ENCODE data around the gene CDH22.

DNA sequence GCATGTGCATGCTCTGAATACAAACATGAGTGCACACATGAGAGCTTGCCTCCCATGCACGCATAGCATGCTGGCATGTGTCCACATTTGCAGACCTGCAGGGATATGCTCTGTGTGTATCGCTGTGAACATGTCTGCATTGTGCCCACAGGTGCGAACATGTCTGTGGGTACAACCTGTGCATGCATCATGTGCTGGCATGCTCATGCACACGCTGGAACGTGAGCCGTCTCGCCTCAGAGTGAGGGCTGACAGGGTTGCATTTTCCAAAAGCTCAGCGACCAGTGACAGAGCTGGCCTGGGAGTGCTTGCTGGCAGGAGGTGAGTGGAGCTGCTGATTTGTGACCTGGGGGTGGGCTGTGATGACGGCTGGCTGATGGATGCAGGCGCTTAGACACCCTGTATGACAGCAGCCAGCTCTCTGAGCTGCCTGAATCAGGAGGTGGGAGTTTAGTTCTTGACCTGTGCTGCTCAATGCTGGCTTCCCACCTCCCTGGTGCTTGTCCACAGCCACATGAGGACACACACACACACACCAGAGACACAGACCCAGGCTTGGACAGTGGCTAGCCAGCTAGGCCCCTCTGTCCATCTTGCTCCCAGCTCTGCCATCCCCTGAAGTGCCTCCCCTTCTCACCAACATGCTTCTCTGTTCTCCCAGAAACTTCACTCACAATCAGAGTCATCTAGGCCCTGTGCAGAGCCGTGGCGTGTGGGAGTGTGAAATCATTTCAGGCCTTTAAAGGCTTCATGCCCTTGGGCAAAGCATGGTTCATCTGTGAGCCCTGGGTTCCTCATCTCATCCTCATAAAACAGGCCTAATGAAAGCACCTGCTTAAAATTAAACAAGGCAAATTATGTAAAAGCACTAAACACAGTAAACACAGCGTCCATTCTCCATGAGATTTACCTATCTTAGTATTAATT is 138.8 kb downstream of the CDH22 start:
- TF ChIP-seq CTCF (IDR thresholded peaks at IDR 0.05) (no peak), POLR2A (IDR thresholded peaks at IDR 0.05) (no peak)

Measured in adrenal gland (tissue), 5 donors.